GM12875 (cell line): Measurements from ENCODE around the gene KIF21B.

Source experiments
- H3K4me3 ChIP-seq: one replicate; pipeline ENCODE4 v1.5.1; 2011; ENCODE audit warnings: low read depth, low read length, control low read depth
- TF ChIP-seq, protein P1 (sequence below): IDR thresholded peaks from 2 replicates; pipeline ENCODE4 v1.5.1; 2011; ENCODE audit warnings: low read depth, mild to moderate bottlenecking, control low read depth, inconsistent platforms, low read length, moderate library complexity, borderline replicate concordance; ENCODE audit not compliant: insufficient read depth

KIF21B gene

DNA sequence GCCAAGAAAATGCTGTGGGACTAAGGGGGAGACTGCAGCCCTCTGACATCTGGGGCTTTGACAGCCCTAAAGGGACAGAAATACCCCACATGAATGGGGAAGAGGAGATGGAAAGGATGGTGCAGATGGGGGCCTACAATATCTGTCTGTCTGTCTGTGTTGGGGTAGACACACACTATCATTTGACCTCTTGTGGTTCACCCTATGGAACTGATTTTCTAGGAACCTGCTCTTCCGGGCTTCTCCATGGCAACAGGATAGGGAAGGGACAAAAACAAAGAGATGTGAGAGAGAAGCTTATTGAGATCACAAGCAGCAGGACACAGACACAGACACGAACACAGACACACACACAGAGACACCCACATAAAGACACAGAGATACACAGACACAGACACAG, 17.1 kb downstream of the KIF21B start:
- TF ChIP-seq, protein P1, sequence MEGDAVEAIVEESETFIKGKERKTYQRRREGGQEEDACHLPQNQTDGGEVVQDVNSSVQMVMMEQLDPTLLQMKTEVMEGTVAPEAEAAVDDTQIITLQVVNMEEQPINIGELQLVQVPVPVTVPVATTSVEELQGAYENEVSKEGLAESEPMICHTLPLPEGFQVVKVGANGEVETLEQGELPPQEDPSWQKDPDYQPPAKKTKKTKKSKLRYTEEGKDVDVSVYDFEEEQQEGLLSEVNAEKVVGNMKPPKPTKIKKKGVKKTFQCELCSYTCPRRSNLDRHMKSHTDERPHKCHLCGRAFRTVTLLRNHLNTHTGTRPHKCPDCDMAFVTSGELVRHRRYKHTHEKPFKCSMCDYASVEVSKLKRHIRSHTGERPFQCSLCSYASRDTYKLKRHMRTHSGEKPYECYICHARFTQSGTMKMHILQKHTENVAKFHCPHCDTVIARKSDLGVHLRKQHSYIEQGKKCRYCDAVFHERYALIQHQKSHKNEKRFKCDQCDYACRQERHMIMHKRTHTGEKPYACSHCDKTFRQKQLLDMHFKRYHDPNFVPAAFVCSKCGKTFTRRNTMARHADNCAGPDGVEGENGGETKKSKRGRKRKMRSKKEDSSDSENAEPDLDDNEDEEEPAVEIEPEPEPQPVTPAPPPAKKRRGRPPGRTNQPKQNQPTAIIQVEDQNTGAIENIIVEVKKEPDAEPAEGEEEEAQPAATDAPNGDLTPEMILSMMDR: no peak

DNA sequence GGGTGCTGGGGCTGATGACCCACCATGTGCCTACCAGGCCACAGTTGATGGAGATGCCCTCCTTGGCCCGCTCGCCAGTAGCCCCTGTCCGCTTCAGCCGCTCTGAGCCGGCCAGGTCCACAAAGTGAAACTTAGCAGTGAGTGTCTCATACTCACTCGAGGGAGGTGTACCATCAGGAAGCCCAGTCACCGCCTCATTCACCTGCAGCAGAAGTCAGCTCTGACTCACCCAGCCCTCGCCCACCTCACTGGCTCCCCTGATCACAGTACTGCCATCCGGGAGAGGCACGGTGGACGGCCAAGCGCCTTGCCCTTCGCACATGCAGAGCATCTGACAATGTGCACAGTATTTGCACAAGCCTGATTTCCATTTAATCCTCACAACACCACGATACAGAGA, 18.8 kb downstream of the KIF21B start:
- H3K4me3 ChIP-seq: no peak overlapping the region
- TF ChIP-seq, protein P1: no peak

More for the DNA sequence above, 17.1 kb downstream of the KIF21B start:
- H3K4me3 ChIP-seq: no peak overlapping the region

DNA sequence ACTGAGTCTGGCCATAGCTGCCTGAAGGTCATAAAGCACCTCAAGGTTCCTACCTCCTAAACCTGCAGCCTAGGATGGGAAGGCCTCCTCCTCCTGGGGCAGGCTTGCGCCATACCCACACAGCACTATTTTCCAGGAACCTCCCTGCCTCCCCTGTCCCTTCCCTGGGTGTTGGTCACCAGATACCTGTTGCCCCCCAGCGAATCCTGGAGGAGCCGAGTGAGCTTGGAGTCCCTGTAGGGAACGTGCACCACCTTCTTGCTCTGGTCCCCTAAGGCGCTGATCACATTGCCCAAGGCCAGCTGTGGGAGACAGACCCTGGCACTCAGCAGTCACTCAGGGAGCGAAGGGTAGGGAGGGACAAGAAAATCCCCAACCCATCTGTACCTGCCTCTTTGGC, 19.4 kb downstream of the KIF21B start:
- no peak overlapping the region for H3K4me3 ChIP-seq
- TF ChIP-seq, protein P1: no peak

DNA sequence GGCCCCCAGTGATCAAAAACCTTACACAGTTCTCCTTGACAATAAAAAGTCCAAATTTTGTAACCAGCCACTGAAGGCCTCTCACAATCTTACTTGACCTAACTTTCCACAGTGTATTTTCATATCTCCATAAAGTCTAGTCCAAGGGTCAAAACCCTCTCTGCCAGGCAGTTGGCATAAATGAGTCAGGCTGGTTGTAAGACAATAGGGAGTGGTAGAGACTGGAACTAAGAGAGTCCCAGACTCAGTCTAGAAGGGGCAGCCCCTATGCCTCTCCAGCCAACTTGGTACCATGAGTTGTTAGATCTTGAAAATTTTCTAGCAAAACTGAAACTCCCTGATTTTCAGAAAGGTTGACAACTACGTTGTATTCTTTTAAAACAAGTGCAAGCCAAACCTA, 21.0 kb downstream of the KIF21B start:
- TF ChIP-seq, protein P1: no peak
- no peak overlapping the region for H3K4me3 ChIP-seq

DNA sequence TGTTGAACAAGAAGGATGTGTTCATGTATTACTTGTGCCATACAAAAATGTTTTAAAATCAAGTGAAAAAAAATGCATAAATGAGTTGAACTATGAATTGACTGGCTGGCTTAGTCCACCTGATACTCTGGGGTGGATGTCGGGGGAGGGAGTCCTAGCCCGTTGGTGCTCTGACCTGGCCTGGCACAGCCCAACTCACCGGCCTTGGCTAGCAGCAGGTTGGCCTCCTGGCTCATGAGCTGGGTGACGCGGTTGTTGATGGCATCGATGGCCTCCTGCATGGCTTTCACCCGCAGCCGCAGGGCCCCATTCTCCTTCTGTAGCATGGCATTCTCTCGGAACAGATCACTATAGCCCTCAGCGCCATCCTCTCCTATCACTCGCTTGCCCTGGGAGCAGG, 21.6 kb downstream of the KIF21B start:
- H3K4me3 ChIP-seq: no peak overlapping the region
- TF ChIP-seq, protein P1: no peak

DNA sequence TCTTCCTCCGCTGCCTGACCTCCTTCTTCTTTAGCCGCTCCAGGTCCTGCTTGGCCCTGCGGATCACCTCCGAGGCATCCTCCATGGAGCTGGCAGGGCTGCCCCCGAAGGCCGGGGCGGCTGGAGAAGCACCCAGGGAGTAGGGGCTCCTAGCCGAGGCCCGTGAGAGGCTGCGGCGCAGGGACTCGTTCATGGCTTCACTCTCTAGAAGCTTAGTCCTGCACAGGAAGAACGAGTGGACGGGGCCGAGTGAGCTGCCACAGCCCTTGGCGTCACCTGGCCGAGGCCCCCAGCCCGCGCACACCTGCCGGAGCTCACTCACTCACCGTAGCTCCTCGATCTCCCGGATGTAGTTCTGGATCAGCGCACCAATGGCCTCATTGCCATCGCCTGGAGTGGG, 23.1 kb downstream of the KIF21B start:
- H3K4me3 ChIP-seq: no peak overlapping the region
- TF ChIP-seq, protein P1: no peak

DNA sequence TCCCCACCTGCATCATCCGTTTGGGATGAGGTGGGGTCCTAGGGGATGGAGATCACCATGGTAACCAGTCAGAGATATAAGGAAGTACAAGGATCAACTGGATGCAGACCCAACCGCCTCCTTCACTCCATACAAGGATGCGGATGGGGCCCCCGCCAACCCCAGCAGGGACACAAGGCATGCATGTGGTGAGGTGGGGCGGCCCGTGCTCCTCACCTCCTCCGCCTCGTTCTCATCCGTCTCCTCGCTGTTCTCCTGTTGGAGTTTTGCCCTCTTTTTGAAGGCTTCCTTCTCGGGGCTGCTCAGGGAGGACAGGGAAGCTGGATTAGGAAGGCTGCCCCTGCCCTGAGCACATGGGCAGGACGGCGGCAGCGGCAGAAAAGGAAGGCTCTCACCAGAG, 23.8 kb downstream of the KIF21B start:
- TF ChIP-seq, protein P1: no peak
- H3K4me3 ChIP-seq: no peak overlapping the region
